Loucy (cell line): ENCODE measurements around the gene SLC6A19.

Source experiments
- H2AFZ ChIP-seq: fragments of 200-600 bp; sonication (generic); 2 replicates; pipeline ENCODE4 v1.6.0; 2016; ENCODE audit warnings: antibody characterized with exemption, mild to moderate bottlenecking, low read length, moderate library complexity
- H3F3A ChIP-seq: fragments of 200-600 bp; 2 replicates; pipeline ENCODE4 v1.6.0; 2016; ENCODE audit warnings: antibody characterized with exemption, low read depth, mild to moderate bottlenecking
- H3K27me3 ChIP-seq: fragments of 200-600 bp; sonication (generic); 2 replicates; pipeline ENCODE4 v1.6.1; 2014; ENCODE audit warnings: low read length, mild to moderate bottlenecking; ENCODE audit not compliant: insufficient read depth, poor library complexity, severe bottlenecking
- H3K36me3 ChIP-seq: fragments of 200-600 bp; sonication (generic); 2 replicates; pipeline ENCODE4 v1.6.1; 2016; ENCODE audit warnings: low read length; ENCODE audit not compliant: insufficient read depth
- H3K4me1 ChIP-seq: fragments of 200-600 bp; sonication (generic); 2 replicates; pipeline ENCODE4 v1.5.1; 2014; ENCODE audit warnings: low read length, mild to moderate bottlenecking; ENCODE audit not compliant: insufficient read depth, poor library complexity, severe bottlenecking
- H3K4me2 ChIP-seq: fragments of 200-600 bp; sonication (generic); 2 replicates; pipeline ENCODE4 v1.6.0; 2014; ENCODE audit warnings: antibody characterized with exemption, low read length, low read depth, mild to moderate bottlenecking; ENCODE audit not compliant: poor library complexity, severe bottlenecking
- H3K4me3 ChIP-seq: fragments of 200-600 bp; sonication (generic); 2 replicates; pipeline ENCODE4 v1.5.1; 2014; ENCODE audit warnings: low read length, mild to moderate bottlenecking, mixed read lengths; ENCODE audit not compliant: poor library complexity, severe bottlenecking
- H3K79me2 ChIP-seq: fragments of 200-600 bp; sonication (generic); 2 replicates; pipeline ENCODE4 v1.6.1; 2014; ENCODE audit warnings: low read length; ENCODE audit not compliant: insufficient read depth
- H3K9ac ChIP-seq: fragments of 200-600 bp; sonication (generic); 2 replicates; pipeline ENCODE4 v1.6.0; 2014; ENCODE audit warnings: mild to moderate bottlenecking, low read depth, low read length, moderate library complexity; ENCODE audit not compliant: poor library complexity, severe bottlenecking
- H3K9me2 ChIP-seq: fragments of 200-600 bp; sonication (generic); replicated peaks from 2 replicates; pipeline ENCODE4 v1.6.1; 2016; ENCODE audit warnings: low read depth, low read length, mixed read lengths
- H3K9me3 ChIP-seq: fragments of 200-600 bp; sonication (generic); 2 replicates; pipeline ENCODE4 v1.6.1; 2014; ENCODE audit warnings: mild to moderate bottlenecking, antibody characterized with exemption, low read length, low read depth; ENCODE audit not compliant: insufficient read depth
- H4K20me1 ChIP-seq: fragments of 200-600 bp; sonication (generic); 2 replicates; pipeline ENCODE4 v1.6.0; 2014; ENCODE audit warnings: antibody characterized with exemption, low read length, mild to moderate bottlenecking; ENCODE audit not compliant: insufficient read depth, poor library complexity, severe bottlenecking
- CTCF ChIP-seq: fragments of 200-600 bp; sonication (generic); conservative IDR thresholded peaks from 2 replicates; pipeline ENCODE4 v1.5.1; 2014; ENCODE audit warnings: mild to moderate bottlenecking, antibody characterized with exemption, low read length
- EZH2phosphoT487 ChIP-seq: fragments of 200-600 bp; IDR thresholded peaks from 2 replicates; pipeline ENCODE4 v1.6.1; 2018; ENCODE audit warnings: antibody characterized with exemption, mild to moderate bottlenecking, moderate library complexity, borderline replicate concordance

SLC6A19 gene

GRCh38 chr5:1186351-1187233, 14.8 kb upstream of the SLC6A19 start:
- no peaks in the 10 kb centered on the region for H3K9me3 ChIP-seq
- no peaks in the 10 kb centered on the region for H4K20me1 ChIP-seq
- H2AFZ ChIP-seq = no peak overlapping the region
- no peaks in the 10 kb centered on the region for H3K27me3 ChIP-seq
- H3F3A ChIP-seq = no peaks in the 10 kb centered on the region
- no peaks in the 10 kb centered on the region for H3K9me2 ChIP-seq
- no peak overlapping the region for H3K9ac ChIP-seq
- TF ChIP-seq EZH2phosphoT487 (no peak), CTCF (no peak)
- no peak overlapping the region for H3K4me3 ChIP-seq
- H3K4me1 ChIP-seq = peaks cover 25% of the 10 kb centered on the region
- no peaks in the 10 kb centered on the region for H3K79me2 ChIP-seq
- H3K36me3 ChIP-seq = no peaks in the 10 kb centered on the region
- no peak overlapping the region for H3K4me2 ChIP-seq

- no peaks in the 10 kb centered on the region for H3K9me3 ChIP-seq
- no peak for TF ChIP-seq EZH2phosphoT487
- TF ChIP-seq CTCF = no peak
These were observed 14.0 kb upstream of the SLC6A19 start for GRCh38 chr5:1187234-1187949.

GRCh38 chr5:1187950-1188334, 13.5 kb upstream of the SLC6A19 start:
- H3K79me2 ChIP-seq = no peaks in the 10 kb centered on the region
- H3K27me3 ChIP-seq = no peaks in the 10 kb centered on the region
- H3K4me2 ChIP-seq = no peak overlapping the region
- no peaks in the 10 kb centered on the region for H4K20me1 ChIP-seq
- H3K9me3 ChIP-seq = no peaks in the 10 kb centered on the region
- no peak overlapping the region for H2AFZ ChIP-seq
- no peaks in the 10 kb centered on the region for H3K36me3 ChIP-seq
- no peak overlapping the region for H3K4me3 ChIP-seq
- H3F3A ChIP-seq = no peaks in the 10 kb centered on the region
- H3K9me2 ChIP-seq = no peaks in the 10 kb centered on the region
- TF ChIP-seq EZH2phosphoT487 (no peak), CTCF (no peak)
- no peak overlapping the region for H3K9ac ChIP-seq
- peaks cover 24% of the 10 kb centered on the region for H3K4me1 ChIP-seq

More at GRCh38 chr5:1187234-1187949, 14.0 kb upstream of the SLC6A19 start:
- peaks cover 25% of the 10 kb centered on the region for H3K4me1 ChIP-seq
- H3K36me3 ChIP-seq = no peaks in the 10 kb centered on the region
- H3K27me3 ChIP-seq = no peaks in the 10 kb centered on the region
- no peaks in the 10 kb centered on the region for H3K9me2 ChIP-seq
- no peak overlapping the region for H2AFZ ChIP-seq
- no peaks in the 10 kb centered on the region for H3K79me2 ChIP-seq
- no peak overlapping the region for H3K9ac ChIP-seq
- H3F3A ChIP-seq = no peaks in the 10 kb centered on the region
- H3K4me3 ChIP-seq = no peak overlapping the region
- H4K20me1 ChIP-seq = no peaks in the 10 kb centered on the region
- H3K4me2 ChIP-seq = no peak overlapping the region
